Brain microvascular endothelial cell (primary cell): ENCODE data around the gene MEG3.

ENCODE experiments used
- DNase-seq: peaks from one replicate; pipeline ENCODE4 v3.0.0-alpha.2; 2020
- H3K27ac ChIP-seq: fragments of 250-450 bp; sonication (Bioruptor Pico); 2 replicates; pipeline ENCODE4 v1.5.1; 2020; ENCODE audit warnings: mild to moderate bottlenecking, moderate library complexity
- H3K27me3 ChIP-seq: fragments of 250-450 bp; sonication (Bioruptor Pico); replicated peaks from 2 replicates; pipeline ENCODE4 v1.5.1; 2020; ENCODE audit warnings: mild to moderate bottlenecking
- H3K36me3 ChIP-seq: fragments of 250-450 bp; sonication (Bioruptor Pico); replicated peaks from 2 replicates; pipeline ENCODE4 v1.5.1; 2020; ENCODE audit warnings: mild to moderate bottlenecking
- H3K4me3 ChIP-seq: 2 replicates; pipeline ENCODE4 v1.5.1; 2011; ENCODE audit warnings: low read depth, mild to moderate bottlenecking, control low read depth, low read length, moderate library complexity
- in situ Hi-C: cut with HindIII; loops from 2 replicates; pipeline ENCODE4 v1.10.0; 2017; ENCODE audit warnings: low sequenced_read_pairs, low pct_ligation_motif_present
- TF ChIP-seq, protein P1 (sequence below): IDR thresholded peaks from 2 replicates; pipeline ENCODE4 v1.5.1; 2011; ENCODE audit warnings: low read depth, mild to moderate bottlenecking, moderate library complexity, low read length, control low read depth, inconsistent platforms; ENCODE audit errors: missing control alignments

Gene MEG3

DNA sequence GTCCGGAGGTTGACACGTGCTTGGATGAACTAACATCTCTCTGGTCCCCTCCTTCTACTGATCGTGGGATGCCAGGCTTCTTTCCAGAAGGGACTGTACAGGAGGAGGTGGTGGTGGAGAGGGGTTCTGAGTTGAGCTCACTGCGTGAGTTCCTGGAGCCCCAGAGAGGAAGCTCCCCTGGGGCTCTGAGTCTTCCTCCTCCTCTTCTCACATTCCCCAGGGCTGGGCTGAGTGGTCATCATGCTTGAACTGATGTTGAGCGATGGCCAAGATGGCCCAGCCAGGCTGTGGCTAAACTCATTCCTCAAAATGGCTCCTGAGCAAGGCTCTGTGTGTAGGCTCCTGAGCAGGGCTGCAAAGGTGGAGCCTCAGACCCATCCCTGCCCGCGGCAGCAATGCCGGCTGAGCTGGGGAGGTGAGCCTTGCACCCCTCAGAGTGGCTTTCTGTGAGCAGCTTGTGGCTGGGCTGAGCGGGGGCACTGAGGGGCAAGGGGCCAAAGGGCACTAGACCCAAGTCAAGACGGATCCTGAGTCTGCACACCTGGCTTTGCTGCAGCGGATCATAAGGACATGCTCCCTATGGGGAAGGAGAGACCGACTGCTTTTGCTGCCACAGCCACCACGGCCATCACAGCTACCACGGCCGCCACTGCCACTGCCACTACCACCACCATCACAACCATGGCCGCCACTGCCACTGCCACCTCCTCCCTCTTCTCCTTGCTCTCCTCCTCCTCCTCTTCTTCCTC is 35.4 kb downstream of the MEG3 start:
- TF ChIP-seq, protein P1, sequence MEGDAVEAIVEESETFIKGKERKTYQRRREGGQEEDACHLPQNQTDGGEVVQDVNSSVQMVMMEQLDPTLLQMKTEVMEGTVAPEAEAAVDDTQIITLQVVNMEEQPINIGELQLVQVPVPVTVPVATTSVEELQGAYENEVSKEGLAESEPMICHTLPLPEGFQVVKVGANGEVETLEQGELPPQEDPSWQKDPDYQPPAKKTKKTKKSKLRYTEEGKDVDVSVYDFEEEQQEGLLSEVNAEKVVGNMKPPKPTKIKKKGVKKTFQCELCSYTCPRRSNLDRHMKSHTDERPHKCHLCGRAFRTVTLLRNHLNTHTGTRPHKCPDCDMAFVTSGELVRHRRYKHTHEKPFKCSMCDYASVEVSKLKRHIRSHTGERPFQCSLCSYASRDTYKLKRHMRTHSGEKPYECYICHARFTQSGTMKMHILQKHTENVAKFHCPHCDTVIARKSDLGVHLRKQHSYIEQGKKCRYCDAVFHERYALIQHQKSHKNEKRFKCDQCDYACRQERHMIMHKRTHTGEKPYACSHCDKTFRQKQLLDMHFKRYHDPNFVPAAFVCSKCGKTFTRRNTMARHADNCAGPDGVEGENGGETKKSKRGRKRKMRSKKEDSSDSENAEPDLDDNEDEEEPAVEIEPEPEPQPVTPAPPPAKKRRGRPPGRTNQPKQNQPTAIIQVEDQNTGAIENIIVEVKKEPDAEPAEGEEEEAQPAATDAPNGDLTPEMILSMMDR: no peak
- H3K27ac ChIP-seq: no peak overlapping the region
- peak; percentile 8 for DNase-seq
- peaks cover 65% of the 10 kb centered on the region for H3K36me3 ChIP-seq
- in situ Hi-C loops: no loop called here
- H3K27me3 ChIP-seq: no peaks in the 10 kb centered on the region
- H3K4me3 ChIP-seq: no peak overlapping the region

- DNase-seq: no peak
These were observed 36.0 kb downstream of the MEG3 start for GRCh38 chr14:100861937-100862247.

GRCh38 chr14:100862277-100862676 is 36.4 kb downstream of the MEG3 start:
- Histone ChIP-seq H3K27ac (no peak overlapping the region), H3K36me3 (peaks cover 57% of the 10 kb centered on the region), H3K27me3 (no peaks in the 10 kb centered on the region), H3K4me3 (no peak overlapping the region)
- in situ Hi-C loops: no loop called here
- TF ChIP-seq, protein P1: no peak
- DNase-seq: no peak

More at GRCh38 chr14:100861937-100862247, 36.0 kb downstream of the MEG3 start:
- in situ Hi-C loops: no loop called here
- Histone ChIP-seq H3K4me3 (no peak overlapping the region), H3K27ac (no peak overlapping the region), H3K36me3 (peaks cover 59% of the 10 kb centered on the region), H3K27me3 (no peaks in the 10 kb centered on the region)
- TF ChIP-seq, protein P1: no peak

- in situ Hi-C loops: no loop called here
- TF ChIP-seq, protein P1: no peak
- H3K27ac ChIP-seq: no peak overlapping the region
- H3K4me3 ChIP-seq: no peak overlapping the region
- H3K36me3 ChIP-seq: peaks cover 59% of the 10 kb centered on the region
- no peaks in the 10 kb centered on the region for H3K27me3 ChIP-seq
- DNase-seq: no peak
These were observed 36.9 kb downstream of the MEG3 start for GRCh38 chr14:100862793-100863192.

GRCh38 chr14:100864206-100864605 is 38.3 kb downstream of the MEG3 start:
- DNase-seq: no peak
- TF ChIP-seq, protein P1: no peak
- no peak overlapping the region for H3K27ac ChIP-seq
- H3K4me3 ChIP-seq: no peak overlapping the region
- no peaks in the 10 kb centered on the region for H3K27me3 ChIP-seq
- in situ Hi-C loops: no loop called here
- peaks cover 62% of the 10 kb centered on the region for H3K36me3 ChIP-seq
